Endothelial cell of hepatic sinusoid (primary cell): ENCODE data around the gene TMEM100.

Experiments
- in situ Hi-C: cut with HindIII; loops from 2 replicates; pipeline ENCODE4 v1.10.0; 2017; ENCODE audit warnings: low sequenced_read_pairs

Gene TMEM100

DNA sequence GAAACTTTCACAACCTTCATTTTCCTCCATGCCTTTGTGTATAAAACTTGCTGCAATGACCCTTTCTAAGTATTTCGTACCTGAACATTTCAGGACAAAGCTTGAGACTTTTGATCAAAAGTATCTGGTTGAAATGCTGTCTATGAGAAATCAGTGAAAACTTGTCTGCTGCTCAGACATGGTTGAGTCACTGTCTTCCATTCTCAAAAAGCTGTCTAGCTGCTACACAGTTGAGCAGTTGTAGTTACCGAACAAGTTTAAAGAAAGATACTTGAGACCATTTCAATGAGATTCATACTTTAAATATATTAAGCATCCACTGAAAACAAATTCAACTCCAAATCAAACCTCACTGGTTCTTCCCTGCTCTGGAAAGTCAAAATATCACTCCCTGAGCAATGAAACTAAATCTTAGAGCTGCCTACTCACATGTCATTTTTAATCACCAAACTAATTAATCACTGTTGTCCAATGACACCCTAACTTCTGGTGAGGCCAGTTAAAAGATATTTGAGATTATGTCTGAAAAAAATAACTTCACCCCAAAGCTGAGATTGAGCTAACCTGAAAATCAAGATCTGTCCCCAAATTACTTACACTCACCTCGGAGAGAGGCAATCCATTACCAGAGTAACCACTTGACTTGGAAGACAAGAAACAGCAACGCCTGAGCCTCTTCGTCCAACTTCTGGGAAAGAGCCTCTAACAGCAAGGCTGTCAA lies 488 bp downstream of the TMEM100 start:
- in situ Hi-C loops: loop anchor here (5.0 kb wide), 1 partner anchor 50 kb away; no protein-coding TSS in a partner anchor

DNA sequence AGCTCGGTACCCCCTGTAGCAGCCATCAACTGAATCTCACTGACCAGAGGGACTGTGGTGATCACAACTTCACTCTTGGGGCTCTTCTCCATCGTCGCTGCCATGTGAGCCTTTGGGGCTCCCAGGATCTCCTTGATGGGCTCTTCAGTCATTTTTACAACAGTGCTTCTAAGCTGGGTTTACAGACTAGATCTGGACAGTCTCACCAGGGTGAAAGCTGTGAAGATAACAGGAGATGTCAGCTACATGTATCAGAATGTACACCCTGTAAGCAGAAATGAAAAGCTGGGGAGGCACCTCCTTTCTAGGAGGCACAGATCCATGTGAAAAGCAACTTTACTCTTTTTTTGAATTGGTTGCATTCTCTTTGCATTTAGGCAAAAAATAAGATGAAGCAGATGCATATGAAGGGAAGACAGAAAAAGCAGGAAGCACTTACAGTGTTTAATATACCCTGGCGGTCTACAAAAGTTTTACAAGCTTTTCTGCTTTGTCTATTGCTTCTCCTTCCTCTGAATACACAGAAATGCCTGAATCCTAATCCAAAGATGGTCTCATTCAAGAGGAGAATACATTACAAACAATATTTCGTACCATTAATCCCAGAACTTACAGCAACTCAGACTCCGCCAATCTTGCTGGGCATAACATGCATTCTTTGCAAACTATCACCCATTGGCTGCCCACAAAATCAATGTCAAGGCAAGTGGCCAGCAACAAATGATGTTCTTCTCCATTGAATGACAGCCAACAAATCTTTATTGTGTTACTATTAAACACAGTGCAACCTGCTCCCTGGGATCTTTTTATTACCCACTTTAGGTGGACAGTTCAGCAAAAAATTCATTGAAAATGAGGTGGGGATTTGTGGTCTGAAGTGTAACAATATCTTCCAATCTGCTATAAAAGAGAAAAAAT lies 1.5 kb downstream of the TMEM100 start:
- in situ Hi-C loops: loop anchor here (5.0 kb wide), 1 partner anchor 51 kb away; no protein-coding TSS in a partner anchor

DNA sequence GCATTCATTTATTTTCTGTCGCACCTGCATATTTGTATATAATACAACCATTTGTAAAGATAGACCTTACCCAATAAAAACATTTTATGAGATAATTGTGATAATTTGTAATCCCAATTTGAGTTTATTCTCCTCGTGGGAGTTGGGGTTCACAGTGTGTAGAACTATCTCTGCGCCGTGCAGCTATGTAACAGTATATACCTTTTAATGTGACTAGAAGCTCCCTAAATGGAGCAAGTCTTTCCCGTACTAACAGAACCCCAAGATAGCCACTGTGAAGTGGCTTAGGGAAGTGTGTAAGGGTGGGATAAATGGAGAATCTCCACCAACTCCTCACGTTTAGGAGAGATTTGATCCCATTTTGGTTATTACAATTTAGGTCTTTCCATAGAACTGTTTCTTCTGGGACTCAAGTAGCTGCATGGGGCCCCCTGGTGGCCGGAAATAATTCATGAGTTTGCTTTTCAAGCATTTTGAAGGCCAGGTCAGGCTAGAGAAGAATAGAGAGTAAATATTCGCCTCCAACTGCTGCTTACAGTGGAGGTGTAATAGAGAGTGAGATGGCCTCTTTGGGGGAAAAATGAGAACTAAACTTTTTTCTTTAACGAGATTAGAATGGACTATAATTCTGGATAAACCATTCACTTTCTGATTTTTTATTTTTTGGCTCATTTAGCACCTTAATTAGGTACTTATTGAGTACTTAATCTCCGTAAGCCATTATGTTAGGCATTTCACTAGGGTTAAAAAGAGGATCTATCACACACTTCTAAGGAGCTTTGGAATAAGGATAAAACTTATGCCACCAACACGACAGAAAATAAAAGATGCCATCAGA lies 4.5 kb downstream of the TMEM100 start:
- in situ Hi-C loops: no loop called here

DNA sequence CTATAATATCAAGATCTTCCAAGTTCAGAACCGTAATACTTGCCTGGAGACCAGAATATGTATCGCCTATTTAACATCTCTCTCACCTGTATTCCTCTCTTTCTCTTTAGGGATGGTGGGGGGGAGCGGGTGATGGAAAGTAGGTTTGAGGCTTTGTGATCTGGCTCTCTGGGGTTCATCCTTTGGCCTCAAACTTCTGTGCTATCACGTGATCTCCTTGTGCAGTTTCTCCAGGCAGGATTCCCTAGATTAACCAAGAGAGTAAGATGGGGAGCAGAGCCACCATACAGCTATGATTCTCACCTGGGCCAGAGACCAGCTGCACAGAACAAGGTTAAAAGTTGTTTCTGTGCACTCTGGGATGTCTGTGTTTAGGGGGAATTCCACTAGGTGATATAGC lies 5.2 kb downstream of the TMEM100 start:
- in situ Hi-C loops: no loop called here

DNA sequence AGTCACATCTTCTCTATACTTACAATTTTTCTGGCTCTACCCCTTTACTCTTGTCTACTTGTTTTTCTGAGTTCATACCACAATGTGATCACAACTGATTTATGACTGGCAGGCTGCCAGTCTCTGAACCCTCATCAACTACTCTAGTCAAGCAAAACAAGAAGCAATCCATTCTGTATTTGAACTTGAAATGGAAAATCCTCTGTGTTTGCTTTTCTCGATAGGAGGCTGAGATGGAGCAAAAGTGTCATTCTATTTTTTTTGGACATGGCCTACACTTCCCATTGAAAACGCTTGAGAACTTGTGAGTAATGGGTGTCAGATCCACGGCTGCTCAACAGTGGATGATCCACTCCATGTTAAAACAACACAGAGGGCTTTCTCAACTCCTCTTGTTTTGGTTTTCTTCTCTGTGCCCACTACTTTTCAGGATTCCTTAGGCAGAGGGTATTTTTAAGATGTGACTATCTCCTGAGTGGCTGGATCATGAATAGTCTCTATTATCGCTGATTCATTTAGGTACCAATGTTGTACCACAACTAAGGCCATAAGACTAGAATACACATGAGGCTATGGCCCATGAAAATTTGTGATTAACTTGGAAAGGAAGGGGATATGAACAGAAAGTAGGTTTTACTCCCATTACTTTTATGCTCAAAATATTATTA lies 11.7 kb downstream of the TMEM100 start:
- in situ Hi-C loops: no loop called here

DNA sequence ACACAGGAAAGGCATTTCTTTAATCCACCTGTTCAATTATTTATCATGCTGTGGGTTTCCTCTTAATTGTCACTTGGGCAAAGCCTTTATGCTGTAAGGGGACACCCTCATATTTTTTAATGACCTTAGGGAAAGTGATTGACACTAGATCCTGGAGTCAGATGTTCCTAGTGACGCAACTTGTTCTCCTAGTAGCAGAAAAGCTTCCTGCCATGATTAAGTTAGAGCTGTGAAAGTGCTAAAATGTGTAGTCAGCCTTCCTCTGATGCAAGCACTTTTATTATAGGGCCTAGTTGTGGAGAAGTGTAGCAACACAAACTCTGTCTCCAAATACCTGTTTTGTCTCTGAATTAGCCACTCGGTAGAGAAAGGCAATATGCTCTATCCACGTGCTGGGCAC lies 12.3 kb downstream of the TMEM100 start:
- in situ Hi-C loops: no loop called here

DNA sequence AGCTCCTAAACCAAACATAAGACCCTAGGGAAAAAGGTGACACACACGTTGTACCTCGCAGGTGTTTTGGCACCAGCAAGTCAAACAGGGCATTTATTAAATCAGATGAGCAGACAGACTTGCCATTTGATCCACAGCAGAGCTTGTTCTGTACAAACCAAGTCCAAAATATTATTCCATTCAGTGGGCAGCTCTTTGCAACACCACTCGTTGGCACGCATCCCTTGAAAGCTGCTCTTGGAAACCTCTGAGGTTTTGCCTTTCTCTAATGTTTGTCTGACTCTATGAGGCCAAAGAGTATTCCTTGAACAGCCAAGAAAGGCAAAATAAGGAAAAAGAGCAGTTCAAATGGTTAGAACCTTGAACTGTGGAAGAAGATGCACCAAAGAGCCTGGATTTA lies 12.7 kb downstream of the TMEM100 start:
- in situ Hi-C loops: no loop called here

DNA sequence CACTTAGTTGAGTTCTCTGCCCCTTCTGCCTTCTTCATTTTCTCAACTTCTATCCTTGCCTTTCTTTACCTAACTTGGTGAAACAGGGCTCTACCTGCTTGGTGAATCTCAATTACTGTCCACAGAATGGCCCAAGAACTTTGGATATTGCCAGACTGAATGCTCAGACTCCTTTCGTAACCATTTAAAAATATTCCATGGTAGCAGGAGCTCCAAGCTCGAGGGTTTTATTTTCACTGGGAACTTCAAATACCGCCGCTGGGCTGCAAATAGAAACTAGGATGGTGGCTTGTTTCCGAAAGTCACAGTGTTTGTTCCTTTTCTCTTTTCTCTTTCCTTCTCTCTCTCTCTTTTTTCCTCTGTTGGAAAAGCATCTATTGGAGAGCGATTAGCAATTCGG lies 13.2 kb downstream of the TMEM100 start:
- in situ Hi-C loops: no loop called here

DNA sequence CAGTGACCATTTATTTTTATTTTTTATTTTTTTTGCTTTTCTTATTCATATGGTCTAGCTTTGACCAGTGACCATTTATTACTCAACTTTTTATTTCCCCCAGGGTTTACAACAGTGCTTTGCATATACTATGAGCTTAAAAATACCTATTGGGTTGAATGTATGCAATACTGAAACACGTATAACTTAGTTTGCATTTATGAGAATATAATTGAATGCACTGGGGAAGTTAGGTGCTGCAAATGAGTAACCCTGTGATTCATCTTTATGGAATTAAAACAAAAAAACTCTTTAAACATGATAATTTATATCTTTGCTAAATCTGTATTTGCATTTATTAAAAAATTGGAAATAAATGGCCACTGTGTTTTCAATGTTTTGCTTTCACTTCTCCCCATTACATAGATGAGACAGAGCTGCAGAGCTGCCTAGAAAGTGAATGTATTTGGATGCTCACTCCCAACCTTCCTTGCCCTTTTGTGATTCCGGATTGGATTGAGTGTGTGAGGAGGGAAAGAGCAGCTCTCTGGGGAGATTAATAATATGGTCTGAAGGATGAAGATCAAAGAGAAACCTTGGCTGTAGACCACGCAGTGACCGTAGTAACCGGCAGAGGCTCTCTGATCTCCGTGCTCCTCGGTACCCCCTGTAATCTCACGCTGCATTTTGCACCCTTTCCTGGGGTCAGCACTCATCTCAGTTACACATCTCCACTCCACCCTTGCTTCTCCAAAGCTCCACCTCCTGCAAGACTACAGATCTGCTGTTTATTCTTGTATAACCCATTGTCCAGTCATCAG lies 14.3 kb downstream of the TMEM100 start:
- in situ Hi-C loops: no loop called here

DNA sequence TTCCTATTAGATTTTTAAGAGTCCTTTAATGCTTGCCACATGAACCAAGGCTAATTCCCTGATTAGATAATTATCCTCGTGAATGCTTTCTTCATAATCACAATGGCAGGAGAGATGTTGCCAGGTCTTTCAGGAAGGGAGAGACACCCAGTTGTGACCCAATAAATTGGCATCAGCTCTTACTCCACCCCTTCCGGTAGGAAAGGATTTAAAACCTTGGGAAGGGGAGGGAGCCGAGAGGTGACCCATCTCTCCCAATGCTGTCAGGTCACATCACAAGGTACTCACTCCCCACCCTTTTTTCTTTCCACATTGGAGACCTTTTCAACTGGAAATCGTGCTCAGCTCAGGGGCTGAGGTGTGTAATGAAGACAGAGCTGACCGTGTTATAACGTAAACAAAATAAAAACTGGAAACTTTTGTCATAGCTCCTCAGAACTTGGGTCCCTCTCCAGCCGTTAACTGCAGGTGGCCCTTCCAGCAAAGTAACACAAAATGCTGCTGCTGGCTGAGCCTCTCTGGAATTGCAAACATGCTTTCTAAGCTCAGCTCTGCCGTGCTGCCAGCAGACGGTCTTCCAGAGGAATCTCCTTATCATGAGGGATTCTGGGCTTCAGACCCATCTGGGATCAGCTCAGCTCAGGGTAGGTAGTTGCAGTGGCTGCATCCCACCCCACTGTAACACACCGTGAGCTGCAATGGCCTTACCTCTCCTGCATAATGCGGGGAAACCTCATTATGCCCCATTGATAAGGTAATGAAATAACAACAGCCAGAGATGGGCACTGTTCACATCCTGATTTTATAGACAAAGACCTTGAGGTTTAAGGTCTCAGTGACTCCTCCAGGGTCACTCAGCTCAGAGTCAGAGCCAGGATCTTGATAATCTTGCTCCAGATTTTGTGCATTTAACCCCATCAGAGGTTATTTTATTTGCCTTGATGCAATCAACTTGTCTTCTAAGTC lies 15.6 kb downstream of the TMEM100 start:
- in situ Hi-C loops: no loop called here

DNA sequence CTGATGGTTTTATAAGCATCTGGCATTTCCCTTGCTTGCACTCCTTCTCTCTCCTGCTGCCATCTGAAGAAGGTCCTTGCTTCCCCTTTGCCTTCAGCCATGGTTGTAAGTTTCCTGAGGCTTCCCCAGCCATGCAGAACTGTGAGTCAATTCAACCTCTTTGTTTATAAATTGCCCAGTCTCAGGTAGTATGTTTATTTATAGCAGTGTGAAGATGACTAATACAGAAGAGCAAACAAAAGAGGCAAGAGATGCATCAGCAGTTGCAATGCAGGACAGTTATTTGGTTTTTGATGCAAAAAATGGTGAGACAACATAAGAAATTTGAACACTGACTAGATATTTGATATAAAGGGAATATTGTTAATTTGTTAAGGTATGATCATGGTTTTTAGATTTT lies 16.8 kb downstream of the TMEM100 start:
- in situ Hi-C loops: no loop called here

DNA sequence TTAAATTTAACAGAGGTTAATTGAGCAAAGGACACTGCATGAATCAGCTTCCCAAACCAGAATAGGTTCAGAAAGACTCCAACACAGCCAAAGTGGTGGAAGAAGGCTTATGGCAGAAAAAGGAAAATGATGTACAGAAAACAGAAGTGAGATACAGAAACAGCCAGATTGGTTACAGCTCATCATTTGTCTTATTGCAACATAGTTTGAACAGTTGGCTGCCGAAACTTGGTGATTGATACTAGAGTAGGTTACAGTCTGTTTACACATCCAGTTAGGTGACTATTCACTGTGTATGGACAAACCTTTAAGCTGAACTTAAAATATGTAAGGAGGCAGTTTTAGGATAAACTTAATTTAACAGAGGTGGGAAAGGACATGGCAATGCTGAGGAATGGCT lies 18.3 kb downstream of the TMEM100 start:
- in situ Hi-C loops: no loop called here

DNA sequence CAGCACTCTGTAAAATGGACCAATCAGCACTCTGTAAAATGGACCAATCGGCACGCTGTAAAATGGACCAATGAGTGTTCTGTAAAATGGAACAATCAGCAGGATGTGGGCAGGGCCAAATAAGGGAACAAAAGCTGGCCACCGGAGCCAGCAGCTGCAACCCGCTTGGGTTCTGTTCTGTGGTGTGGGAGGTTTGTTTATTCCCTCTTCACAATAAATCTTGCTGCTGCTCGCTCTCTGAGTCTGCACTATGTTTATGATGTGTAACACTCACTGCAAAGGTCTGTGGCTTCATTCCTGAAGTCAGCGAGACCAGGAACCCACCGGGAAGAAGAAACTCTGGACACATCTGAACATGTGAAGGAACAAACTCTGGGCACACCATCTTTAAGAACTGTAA lies 20.5 kb downstream of the TMEM100 start:
- in situ Hi-C loops: no loop called here

DNA sequence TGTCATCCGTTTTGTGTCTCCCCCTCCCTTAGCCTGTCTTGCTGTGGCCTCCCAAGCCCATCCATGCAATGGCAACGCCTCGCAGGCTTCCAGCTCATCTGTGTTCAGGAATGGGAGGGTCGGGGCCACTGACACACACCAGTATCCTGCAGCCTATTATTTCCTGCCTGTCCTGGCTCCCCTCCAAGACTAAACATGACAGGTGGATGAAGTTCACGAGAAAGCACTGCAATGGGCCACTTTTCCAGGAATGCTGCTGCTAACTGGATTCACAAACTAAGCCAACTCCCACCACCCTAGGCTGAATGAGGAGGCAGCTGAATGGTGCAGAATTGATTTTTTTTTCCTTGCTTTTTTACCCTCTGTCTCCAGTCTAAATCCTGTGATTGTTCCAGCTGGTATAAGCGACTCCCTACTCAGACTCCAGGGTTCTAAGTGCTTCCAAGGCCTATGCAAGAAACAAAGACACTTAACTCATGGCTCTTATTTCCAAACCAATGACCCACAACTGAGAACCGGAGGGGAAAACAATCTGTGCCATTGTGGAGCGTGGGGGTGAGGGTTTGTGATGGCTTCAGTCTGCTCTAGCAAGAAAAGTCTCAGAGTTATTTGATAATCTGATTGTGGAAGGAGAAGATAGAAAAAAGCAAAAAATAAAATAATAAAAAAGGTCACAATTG lies 23.3 kb downstream of the TMEM100 start:
- in situ Hi-C loops: no loop called here

DNA sequence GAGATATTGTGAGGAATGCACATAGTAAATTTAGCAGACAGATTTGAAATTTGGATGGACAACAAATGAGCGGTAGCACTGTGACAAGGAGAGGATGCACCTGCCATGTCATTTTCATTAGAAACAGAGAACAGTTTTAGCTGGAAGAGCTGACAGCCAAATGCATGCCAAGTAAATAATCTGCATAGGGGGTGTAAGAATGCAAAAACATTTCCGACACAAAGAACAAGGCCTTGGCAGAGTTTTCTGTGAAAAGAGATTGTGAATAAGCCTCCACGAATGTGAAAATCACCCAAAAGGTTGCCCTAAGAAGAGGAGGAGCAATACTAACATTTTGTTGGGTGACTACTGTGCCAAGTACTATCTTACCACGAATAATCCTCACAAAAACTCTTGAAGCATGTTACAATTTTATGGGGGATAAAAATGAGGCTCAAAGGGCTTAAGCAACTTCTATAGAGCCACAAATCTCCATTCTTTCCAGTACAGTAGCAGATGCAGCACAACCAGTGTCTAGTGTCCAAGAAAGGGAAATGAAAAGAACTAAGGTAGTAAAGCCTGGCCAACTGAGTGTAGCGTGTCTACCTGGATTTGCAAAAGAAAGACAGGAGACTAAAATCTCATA lies 28.3 kb downstream of the TMEM100 start:
- in situ Hi-C loops: no loop called here

DNA sequence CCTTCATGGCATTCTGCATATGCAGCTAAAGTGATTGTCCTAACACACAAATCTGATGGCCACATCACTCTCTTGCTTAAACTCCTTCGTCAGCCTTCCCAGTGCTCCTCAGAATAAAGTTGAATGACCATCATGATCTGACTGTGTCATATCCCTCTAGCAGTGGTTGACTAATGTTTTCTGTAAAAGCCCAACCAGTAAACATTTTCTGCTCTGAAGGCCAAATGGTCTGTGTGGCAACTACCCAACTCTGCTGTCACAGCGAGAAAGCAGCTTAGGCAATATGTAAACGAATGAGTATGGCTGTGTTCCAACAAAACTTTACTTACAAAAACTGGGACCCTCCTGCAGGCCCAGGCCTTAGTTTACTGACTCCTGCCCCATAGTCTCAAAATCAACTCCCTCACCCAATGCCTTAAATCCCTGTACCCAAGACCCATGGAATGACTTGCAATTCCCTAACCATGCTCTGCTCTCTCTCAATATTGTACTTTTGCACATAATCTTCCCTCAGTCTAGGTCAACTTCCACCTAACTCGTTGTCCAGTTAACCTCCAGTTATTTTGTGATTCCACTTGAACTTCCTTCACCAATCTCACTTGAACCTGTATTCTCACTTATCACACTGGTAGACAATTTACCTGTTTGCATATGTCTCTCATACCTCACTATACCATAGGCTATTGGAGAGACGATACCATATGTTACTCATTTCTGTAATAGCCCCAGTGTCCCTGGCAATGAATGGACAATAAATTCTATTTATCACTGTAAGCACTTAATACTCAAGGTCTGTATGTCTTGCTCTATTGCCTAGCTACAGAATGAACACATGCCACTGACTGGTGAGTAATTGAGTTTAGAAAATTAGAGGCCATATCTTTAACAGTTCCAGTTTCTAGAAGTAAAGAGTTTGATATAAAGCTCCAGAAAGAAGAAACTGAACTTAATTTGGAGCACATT lies 29.1 kb downstream of the TMEM100 start:
- in situ Hi-C loops: no loop called here

DNA sequence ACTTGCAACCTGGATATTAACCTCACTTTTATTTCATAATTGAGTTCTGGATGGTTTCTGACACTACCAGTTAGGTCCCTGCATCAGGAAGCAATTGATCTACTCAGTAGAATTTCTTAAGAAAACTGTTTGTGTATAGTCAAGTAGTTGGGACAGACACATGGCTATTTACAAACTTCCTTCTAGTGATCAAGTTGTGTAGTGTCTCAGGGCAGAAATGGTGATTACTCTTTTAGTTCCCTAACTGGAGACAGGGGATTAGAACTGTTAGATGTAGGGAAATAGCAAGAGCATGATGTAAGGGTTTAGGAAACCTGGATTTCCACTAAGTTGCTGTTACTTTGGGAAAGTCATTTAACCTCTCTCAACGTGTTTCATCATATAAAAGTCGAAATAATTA lies 30.4 kb downstream of the TMEM100 start:
- in situ Hi-C loops: no loop called here
